ENCODE data around the gene PIGQ.

GRCh38 chr16:556474-557173 lies 13.1 kb upstream of the PIGQ start:
- TF ChIP-seq CTCF (IDR thresholded peaks at IDR 0.05; ENCODE audit: low read depth, low read length) (no peak), EZH2phosphoT487 (IDR thresholded peaks at IDR 0.05; ENCODE audit: low read depth) (no peak)
